HG02981 (cell line): ENCODE results near the gene INAFM2.

Experiments used
- ATAC-seq: cut with Tn5 transposase; IDR thresholded peaks from one replicate; pipeline ENCODE4 v1.9.1; 2021; ENCODE audit warnings: mild to moderate bottlenecking, moderate library complexity; ENCODE audit not compliant: unreplicated experiment

INAFM2 gene

GRCh38 chr15:40325700-40326099, 2.2 kb downstream of the INAFM2 start:
- ATAC-seq, result no peak

- no peak for ATAC-seq
Measured at GRCh38 chr15:40327457-40327856, 4.0 kb downstream of the INAFM2 start.

- ATAC-seq, result no peak
Measured at GRCh38 chr15:40328176-40328575, 4.7 kb downstream of the INAFM2 start.

GRCh38 chr15:40328751-40329150, 5.3 kb downstream of the INAFM2 start:
- ATAC-seq, result no peak

GRCh38 chr15:40329804-40330203, 6.3 kb downstream of the INAFM2 start:
- ATAC-seq, result no peak

- ATAC-seq, result no peak
Measured at GRCh38 chr15:40330368-40330836, 6.9 kb downstream of the INAFM2 start.

GRCh38 chr15:40331026-40331425, 7.5 kb downstream of the INAFM2 start:
- no peak for ATAC-seq

GRCh38 chr15:40331637-40332036, 8.1 kb downstream of the INAFM2 start:
- no peak for ATAC-seq

GRCh38 chr15:40332113-40332781, 8.8 kb downstream of the INAFM2 start:
- ATAC-seq, result no peak

- no peak for ATAC-seq
Measured at GRCh38 chr15:40333922-40334492, 10.5 kb downstream of the INAFM2 start.

- no peak for ATAC-seq
Measured at GRCh38 chr15:40334541-40334940, 11.0 kb downstream of the INAFM2 start.

GRCh38 chr15:40334941-40335795, 11.7 kb downstream of the INAFM2 start:
- no peak for ATAC-seq

GRCh38 chr15:40335938-40336743, 12.6 kb downstream of the INAFM2 start:
- no peak for ATAC-seq

- no peak for ATAC-seq
Measured at GRCh38 chr15:40336744-40337122, 13.2 kb downstream of the INAFM2 start.

- no peak for ATAC-seq
Measured at GRCh38 chr15:40337597-40337996, 14.1 kb downstream of the INAFM2 start.

- ATAC-seq, result no peak
Measured at GRCh38 chr15:40338041-40338657, 14.7 kb downstream of the INAFM2 start.

- ATAC-seq, result no peak
Measured at GRCh38 chr15:40338921-40339620, 15.6 kb downstream of the INAFM2 start.

- no peak for ATAC-seq
Measured at GRCh38 chr15:40339621-40339945, 16.1 kb downstream of the INAFM2 start.

GRCh38 chr15:40340038-40340739, 16.7 kb downstream of the INAFM2 start:
- no peak for ATAC-seq
